Limb (tissue), 2 donors: Measurements from ENCODE around the gene FOXC2.

Source experiments
- DNase-seq, 2 donors: peaks; one replicate each; pipeline ENCODE4 v3.0.0-alpha.2; 2016; ENCODE audit errors: extremely low spot score in 2 of 2

The FOXC2 gene

DNA sequence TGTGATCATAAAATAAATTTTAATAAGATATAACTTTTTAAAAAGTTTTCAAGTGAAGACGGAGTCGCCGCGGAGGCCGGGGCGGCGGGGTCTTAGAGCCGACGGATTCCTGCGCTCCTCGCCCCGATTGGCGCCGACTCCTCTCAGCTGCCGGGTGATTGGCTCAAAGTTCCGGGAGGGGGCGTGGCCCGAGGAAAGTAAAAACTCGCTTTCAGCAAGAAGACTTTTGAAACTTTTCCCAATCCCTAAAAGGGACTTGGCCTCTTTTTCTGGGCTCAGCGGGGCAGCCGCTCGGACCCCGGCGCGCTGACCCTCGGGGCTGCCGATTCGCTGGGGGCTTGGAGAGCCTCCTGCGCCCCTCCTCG lies at the start of gene FOXC2:
FOXC2 (plus strand) TSS at position 229 of the 365 bp plus-strand sequence. CDS start 507 bp downstream, outside the sequence.
- peak; percentile 90 to 93 for DNase-seq

DNA sequence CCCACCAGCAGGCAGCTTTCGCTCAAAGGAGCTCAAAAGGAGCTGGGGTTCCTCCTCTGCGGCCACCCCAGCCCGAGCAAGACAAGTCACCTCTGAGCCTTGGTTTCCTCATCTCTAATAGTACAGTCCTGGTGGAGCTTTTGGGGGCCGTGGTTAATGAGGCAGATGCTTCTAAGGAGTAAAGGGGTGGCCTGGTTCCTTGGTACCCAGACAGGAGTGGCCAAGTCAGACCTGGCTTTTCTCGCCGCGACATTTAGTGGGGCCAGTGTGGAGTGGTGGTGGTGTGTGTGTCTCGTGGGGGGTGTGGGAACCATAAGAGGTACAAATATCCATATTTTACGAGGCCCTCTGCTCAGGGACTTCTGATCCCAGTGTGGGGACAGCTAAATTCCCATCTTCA lies 49.6 kb upstream of the FOXC2 start:
- peak in 1 of 2 donors; percentile 33 for DNase-seq

DNA sequence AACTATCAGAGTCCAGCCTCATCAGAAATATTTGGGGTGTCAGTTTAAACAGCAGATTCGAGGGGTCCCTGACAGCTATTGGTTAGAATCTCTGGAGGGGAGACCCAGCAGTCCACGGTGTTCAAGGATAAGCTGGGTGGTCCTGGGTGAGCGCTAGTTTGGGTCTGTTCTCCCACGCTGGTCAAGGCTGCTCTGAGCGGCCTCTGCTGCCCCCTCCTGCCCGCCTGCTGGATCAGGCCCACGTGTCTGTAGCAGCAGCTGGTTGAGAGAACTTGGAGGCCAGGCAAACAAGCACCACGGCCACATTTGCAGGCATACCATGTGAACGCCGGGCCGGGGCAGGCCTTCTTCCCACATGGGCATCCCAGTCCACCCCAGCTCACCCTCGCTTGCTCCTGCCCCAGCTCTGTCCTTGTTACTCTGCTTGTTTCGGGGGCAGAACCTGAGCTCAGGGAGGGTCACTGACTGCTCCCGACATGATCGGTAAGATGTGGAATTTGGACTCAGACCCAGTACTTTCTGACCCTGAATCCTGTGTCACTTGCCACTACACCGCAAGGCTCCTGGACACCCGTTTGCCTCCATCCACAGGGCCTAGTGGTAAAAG lies 48.9 kb upstream of the FOXC2 start:
- DNase-seq = peak in 1 of 2 donors; percentile 86

DNA sequence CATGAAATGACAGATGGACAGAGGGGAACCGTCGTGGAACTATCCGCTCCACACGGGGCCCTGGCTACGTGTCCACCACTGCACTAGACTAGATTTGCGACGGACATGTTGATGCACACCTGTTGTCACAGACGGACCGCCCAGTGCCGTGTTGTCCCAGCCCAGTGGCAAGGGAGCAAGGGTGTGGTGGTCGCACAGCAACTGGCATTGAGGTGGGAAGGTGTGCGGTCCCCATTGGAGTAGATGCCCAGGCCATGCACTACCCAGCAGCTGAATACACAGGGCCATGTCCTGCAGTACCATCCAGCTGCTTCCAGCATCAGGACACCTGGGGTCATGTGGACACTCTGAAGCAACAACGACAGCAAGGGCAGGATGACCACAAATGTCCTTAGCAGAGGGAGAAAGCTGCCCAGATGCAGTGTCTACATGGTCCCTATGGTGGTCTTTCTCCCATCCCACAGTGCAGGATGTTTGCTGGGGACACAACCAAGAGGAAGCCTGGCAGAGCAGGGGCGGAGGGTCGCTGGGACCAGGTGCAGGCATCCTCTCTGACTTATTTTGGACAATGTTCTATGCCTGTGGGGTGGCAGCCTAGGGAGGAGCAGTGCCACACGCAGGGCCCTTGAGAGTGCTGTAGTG lies 47.5 kb upstream of the FOXC2 start:
- DNase-seq = no peak

- DNase-seq = peak in 1 of 2 donors; percentile 79
Measured at GRCh38 chr16:86519649-86520316, 46.8 kb upstream of the FOXC2 start.

- no peak for DNase-seq
Measured at GRCh38 chr16:86520317-86521210, 46.1 kb upstream of the FOXC2 start.

DNA sequence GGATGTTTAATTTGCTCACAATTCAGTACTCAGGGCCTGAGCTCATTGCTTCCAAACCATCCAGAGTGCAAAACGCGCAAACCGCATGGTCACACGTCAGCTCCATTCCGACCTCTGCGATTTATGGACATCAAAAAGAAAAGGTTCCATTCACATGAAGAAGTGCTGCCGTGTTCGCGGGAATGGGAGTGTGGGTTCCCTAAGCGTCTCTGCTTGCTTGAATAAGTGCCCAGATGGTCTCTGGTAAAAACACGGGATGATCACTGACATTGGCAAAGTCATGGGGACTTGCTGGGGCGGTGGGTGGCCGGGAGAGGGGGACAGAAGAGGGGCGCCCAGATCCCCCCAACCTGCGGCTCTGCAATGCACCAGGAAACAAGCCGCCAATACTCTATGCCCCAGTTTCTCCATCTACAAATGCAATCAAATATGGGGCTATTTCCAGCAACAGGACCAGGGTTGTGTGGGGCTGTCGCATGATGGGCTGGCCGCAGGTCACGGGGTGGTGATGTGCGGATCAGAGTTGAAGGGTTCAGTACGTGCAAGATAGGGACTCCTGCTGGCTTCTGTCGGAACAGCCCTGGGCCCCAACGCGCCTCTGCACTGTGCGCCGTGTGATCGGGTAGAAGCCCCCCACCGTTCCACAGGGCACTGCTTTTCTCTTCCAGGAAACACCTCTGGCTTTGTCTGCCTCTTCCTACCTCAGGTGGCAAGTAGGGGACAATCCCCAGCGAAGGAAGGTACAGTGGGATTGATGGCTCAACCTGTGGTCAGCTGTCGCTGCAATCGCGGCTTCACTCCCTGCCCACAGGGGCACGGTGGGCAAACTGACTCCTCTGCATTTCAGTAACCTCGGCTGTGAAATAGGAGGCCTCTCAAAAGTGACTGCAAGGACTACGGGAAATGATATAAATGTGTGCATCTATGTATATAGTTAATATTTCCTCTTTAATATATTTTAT lies 45.1 kb upstream of the FOXC2 start:
- no peak for DNase-seq

GRCh38 chr16:86522634-86523033 lies 44.0 kb upstream of the FOXC2 start:
- no peak for DNase-seq

DNA sequence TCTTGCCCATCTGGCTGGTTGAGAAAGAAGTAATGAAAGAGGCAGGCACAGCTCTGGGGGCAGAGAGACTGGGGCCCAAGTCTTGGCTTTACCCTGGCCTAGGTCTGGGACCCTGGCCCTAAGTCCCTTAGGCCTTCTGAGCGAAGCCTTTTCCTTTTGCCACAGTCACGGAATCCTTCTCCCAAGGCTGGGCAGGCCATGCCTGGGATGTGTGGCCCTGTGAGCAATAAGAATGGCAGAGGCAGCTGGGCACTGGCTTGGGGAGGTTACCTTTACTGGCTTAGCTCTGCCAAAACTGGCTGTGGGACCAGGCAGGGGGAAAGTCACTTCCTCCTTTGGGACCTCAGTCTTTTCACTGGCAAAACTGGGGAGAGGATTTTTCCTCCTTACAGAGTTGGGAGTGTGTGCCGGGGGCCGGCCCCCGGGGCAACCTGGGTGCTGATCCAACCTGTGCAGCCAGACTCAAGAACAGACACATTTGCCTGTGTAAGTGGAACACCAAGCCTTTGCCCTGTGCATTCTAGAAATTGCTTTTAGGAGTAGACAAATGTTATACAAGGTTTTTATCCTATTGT lies 43.4 kb upstream of the FOXC2 start:
- DNase-seq = no peak

- DNase-seq = no peak
Measured at GRCh38 chr16:86524029-86524428, 42.6 kb upstream of the FOXC2 start.

DNA sequence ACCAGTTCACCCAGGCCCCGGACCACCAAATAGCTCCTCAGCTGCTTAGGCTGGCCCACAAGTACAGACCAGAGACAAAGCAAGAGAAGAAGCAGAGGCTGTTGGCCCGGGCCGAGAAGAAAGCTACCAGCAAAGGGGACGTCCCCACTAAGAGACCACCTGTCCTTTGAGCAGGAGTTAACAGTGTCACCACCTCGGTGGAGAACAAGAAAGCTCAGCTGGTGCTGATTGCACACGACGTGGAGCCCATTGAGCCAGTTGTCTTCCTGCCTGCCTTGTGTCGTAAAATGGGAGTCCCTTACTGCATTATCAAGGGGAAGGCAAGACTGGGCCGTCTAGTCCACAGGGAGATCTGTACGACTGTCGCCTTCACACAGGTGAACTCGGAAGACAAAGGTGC lies 40.9 kb upstream of the FOXC2 start:
- no peak for DNase-seq

- no peak for DNase-seq
Measured at GRCh38 chr16:86527366-86527765, 39.3 kb upstream of the FOXC2 start.

GRCh38 chr16:86528061-86528929 lies 38.3 kb upstream of the FOXC2 start:
- no peak for DNase-seq

- DNase-seq = no peak
Measured at GRCh38 chr16:86529160-86529559, 37.5 kb upstream of the FOXC2 start.

GRCh38 chr16:86530251-86531190 lies 36.1 kb upstream of the FOXC2 start:
- DNase-seq = no peak

GRCh38 chr16:86531191-86531545 lies 35.5 kb upstream of the FOXC2 start:
- peak; percentile 47 to 77 for DNase-seq

GRCh38 chr16:86531641-86532525 lies 34.7 kb upstream of the FOXC2 start:
- no peak for DNase-seq

DNA sequence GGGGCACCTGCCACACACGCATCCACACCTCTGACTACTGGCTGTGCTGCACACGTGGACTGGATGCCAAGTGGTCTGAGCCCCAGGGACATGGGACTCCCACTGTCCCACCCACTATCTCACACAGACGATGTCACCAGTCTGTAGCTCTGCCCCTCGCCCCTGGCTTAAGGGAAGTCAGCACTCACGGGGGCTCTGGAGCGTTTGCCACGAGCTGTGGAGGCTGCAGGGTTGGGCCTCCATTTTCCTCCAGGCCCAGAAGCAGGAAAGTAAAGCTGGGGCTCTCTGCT lies 34.2 kb upstream of the FOXC2 start:
- DNase-seq = no peak
